Mesodermal cell (in vitro differentiated cells): ENCODE results near the gene BNIP2.
"Not testable (repeated sequence)": the region's sequence is repeated elsewhere in the genome, so short reads cannot be mapped to it uniquely, and the experiment has no call there.

Source experiments
- H3K27ac ChIP-seq: 2 replicates; pipeline ENCODE4 v1.7.0; 2013; ENCODE audit warnings: mild to moderate bottlenecking, low read depth, low read length, moderate library complexity; ENCODE audit not compliant: severe bottlenecking
- H3K36me3 ChIP-seq: 2 replicates; pipeline ENCODE4 v1.7.1; 2013; ENCODE audit warnings: mild to moderate bottlenecking, low read length, moderate library complexity; ENCODE audit not compliant: control insufficient read depth, insufficient read depth
- H3K4me1 ChIP-seq: one replicate; pipeline ENCODE4 v1.7.1; 2013; ENCODE audit warnings: mild to moderate bottlenecking, low read length; ENCODE audit not compliant: insufficient read depth, control insufficient read depth, poor library complexity, severe bottlenecking
- H3K4me3 ChIP-seq: 2 replicates; pipeline ENCODE4 v1.7.0; 2013; ENCODE audit warnings: low read length, control low read depth, mild to moderate bottlenecking; ENCODE audit not compliant: insufficient read depth, poor library complexity, severe bottlenecking; ENCODE audit errors: extremely low read depth
- H3K9me3 ChIP-seq: 2 replicates; pipeline ENCODE4 v1.7.1; 2013; ENCODE audit warnings: mild to moderate bottlenecking, low read length, moderate library complexity; ENCODE audit not compliant: control insufficient read depth
- WGBS, 2 experiments: methylation state at CpG; one replicate each; pipeline ENCODE4 v1.1.5; 2013; ENCODE audit warnings: missing lambda C conversion rate in 2 of 2; ENCODE audit not compliant: insufficient coverage in 2 of 2; 5-methylcytosine and 5-hydroxymethylcytosine counted together

BNIP2 gene

DNA sequence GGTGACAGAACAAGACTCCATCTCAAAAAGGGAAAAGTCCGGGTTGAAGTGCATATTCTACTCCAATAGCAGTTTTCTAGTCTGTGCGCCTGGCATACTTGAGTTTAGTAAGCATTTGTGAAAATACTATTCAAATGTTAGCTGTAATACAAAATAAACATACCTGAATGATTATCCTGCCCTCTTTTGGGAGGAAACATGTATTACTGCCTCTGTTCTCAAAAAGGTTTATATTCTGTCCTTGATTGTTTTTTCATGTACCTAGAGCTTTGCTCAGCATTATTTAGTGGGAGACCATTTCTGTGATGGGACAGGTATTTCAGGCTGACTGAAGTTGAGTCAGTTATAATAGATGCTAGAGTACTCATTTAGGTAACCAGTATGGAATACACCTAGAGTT is 51.6 kb downstream of the BNIP2 start:
- H3K4me1 ChIP-seq, H3K4me3 ChIP-seq: not testable (repeated sequence)
- 100% methylated on average over 1 of the region's 2 CpGs; no CpG with 5 or more reads in 1 of the 2 experiments for WGBS, 2 experiments

DNA sequence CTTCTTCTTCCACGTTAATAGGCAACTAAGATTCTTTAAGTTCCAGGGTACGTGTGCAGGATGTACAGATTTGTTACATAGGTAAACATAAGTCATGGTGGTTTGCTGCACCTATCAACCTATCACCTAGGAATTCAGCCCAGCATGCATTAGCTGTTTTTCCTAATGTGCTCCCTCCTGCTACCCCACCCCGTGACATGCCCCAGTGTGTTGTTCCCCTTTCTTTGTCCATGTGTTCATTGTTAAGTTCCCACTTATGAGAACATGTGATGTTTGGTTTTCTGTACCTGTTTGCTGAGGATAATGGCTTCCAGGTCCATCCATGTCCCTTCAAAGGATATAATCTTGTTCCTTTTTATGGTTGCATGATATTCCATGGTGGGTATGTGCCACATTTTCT is 52.9 kb downstream of the BNIP2 start:
- no peak overlapping the region for H3K4me3 ChIP-seq
- H3K36me3 ChIP-seq, result peaks cover 33% of the 10 kb centered on the region
- no peak overlapping the region for H3K27ac ChIP-seq
- no peaks in the 10 kb centered on the region for H3K4me1 ChIP-seq
- no peaks in the 10 kb centered on the region for H3K9me3 ChIP-seq
- WGBS, 2 experiments, result 88% methylated on average over 1 of the region's 3 CpGs; no CpG with 5 or more reads in 1 of the 2 experiments

More for the DNA sequence above, 51.6 kb downstream of the BNIP2 start:
- peaks cover 38% of the 10 kb centered on the region for H3K36me3 ChIP-seq
- not testable (repeated sequence) for H3K9me3 ChIP-seq, H3K27ac ChIP-seq

DNA sequence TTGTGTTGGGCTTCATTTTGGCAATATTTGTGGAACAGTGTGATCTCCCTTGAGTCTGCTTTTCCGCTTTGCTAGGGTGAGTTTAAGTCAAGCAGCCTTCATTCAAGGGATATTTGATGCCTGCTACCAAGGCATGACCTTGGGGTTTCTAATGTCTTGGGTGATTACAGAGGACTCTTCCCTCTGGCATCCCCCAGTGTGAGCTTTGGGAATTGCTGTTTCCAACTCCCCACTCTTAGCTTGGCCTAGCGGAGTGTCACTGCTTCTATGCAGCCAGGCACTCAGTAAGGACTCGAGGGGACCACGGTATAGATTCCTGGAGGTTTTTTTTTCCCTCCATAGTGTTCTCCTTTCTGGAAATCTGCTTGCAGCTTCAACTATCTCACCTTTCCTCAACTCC is 56.4 kb downstream of the BNIP2 start:
- peaks cover 9% of the 10 kb centered on the region for H3K36me3 ChIP-seq
- WGBS, 2 experiments, result 27% methylated on average over 3 of the region's 4 CpGs; no CpG with 5 or more reads in 1 of the 2 experiments
- no peak overlapping the region for H3K4me3 ChIP-seq
- no peak overlapping the region for H3K27ac ChIP-seq
- no peaks in the 10 kb centered on the region for H3K4me1 ChIP-seq
- no peaks in the 10 kb centered on the region for H3K9me3 ChIP-seq

- 17 to 22% methylated on average over 2 of the region's 6 CpGs for WGBS, 2 experiments
- Histone ChIP-seq H3K27ac (no peak overlapping the region), H3K9me3 (no peaks in the 10 kb centered on the region), H3K4me1 (no peaks in the 10 kb centered on the region), H3K4me3 (no peak overlapping the region), H3K36me3 (no peaks in the 10 kb centered on the region)
Observed at GRCh38 chr15:59622289-59622688, 66.8 kb downstream of the BNIP2 start.

GRCh38 chr15:59618406-59618805 is 70.7 kb downstream of the BNIP2 start:
- Histone ChIP-seq H3K4me1 (no peaks in the 10 kb centered on the region), H3K36me3 (no peaks in the 10 kb centered on the region), H3K4me3 (no peak overlapping the region), H3K9me3 (no peaks in the 10 kb centered on the region), H3K27ac (no peak overlapping the region)
- 91 to 92% methylated on average over 2 to 4 of the region's 4 CpGs for WGBS, 2 experiments

DNA sequence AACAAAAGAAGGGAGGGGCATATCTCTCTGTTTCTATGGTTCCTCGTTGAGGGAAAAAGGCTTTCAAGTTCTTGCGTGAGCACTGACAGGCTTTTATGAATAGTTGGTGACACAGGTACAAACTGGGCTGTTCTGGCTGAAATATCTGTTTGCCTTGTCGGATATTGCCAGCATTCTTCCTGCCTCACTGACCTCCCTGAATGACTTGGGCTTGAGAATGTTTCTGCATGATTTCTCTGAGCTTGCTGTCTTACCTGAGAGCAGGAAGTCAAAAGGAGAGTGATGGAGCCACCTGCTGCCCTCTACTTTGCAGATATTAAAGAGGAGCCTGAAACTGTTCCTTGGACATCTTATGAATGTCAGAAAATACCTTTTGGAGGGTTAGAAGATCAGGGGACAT is 72.7 kb downstream of the BNIP2 start:
- WGBS, 2 experiments, result 81 to 83% methylated on average over 2 to 3 of the region's 3 CpGs
- H3K4me1 ChIP-seq, result no peaks in the 10 kb centered on the region
- no peaks in the 10 kb centered on the region for H3K9me3 ChIP-seq
- H3K27ac ChIP-seq, result no peak overlapping the region
- no peak overlapping the region for H3K4me3 ChIP-seq
- no peaks in the 10 kb centered on the region for H3K36me3 ChIP-seq

GRCh38 chr15:59615661-59616060 is 73.5 kb downstream of the BNIP2 start:
- Histone ChIP-seq H3K9me3 (no peaks in the 10 kb centered on the region), H3K4me3 (no peak overlapping the region), H3K4me1 (no peaks in the 10 kb centered on the region), H3K27ac (no peak overlapping the region), H3K36me3 (no peaks in the 10 kb centered on the region)
- WGBS, 2 experiments, result 80 to 100% methylated on average over 1 of the region's 5 CpGs

- H3K9me3 ChIP-seq, result no peaks in the 10 kb centered on the region
- WGBS, 2 experiments, result 94 to 100% methylated on average over 5 of the region's 7 CpGs
- H3K27ac ChIP-seq, result no peak overlapping the region
- H3K36me3 ChIP-seq, result no peaks in the 10 kb centered on the region
- H3K4me1 ChIP-seq, result no peaks in the 10 kb centered on the region
- H3K4me3 ChIP-seq, result no peak overlapping the region
Observed at GRCh38 chr15:59614153-59614552, 75.0 kb downstream of the BNIP2 start.

GRCh38 chr15:59611276-59612260 is 77.6 kb downstream of the BNIP2 start, which contains the start of gene GCNT3:
TSS of gene GCNT3 (plus strand) at chr15:59611783. CDS start at chr15:59618239, 6,456 bp downstream.
- Histone ChIP-seq H3K36me3 (no peaks in the 10 kb centered on the region), H3K4me1 (no peaks in the 10 kb centered on the region), H3K9me3 (no peaks in the 10 kb centered on the region), H3K27ac (no peak within 1 kb of the TSS), H3K4me3 (no peak within 1 kb of the TSS)
- WGBS, 2 experiments, result 77 to 79% methylated on average over 5 to 7 of the region's 8 CpGs

DNA sequence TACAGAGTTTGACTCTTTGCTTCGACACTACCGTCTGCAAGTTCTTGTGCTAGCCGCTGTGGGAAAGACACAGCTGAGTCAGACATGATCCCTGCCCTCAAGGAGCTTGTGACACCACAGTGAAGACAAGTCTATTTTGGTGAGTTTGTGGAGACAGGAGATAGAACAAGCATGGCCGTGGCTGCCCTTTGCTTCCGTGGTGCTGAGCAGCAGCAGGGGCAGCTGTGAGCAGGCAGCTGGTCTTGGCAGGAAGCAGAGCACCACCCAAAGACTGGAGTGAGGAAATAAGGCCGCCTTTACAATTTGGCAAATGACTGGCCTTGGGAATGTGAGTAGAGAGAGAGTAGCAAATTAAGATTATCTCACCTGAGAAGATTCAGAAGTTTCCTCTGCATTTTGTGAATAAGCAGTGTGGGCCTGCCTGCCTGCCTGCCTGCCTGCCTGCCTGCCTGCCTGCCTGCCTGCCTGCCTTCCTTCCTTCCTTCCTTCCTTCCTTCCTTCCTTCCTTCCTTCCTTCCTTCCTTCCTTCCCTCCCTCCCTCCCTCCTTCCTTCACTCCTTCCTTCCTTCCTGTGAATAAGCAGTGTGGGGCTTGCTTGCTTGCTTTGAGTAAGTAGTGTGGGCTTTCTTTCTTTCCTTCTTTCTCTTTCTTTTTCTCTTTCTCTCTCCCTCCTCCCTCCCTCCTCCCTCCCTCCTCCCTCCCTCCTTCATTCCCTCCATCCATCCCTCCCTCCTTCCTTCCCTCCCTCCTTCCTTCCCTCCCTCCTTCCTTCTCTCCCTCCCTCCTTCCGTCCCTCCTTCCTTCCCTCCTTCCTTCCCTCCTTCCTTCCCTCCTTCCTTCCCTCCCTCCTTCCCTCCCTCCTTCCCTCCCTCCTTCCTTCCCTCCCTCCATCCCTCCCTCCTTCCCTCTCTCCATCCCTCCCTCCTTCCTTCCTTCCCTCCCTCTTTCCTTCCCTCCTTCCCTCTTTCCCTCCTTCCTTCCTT is 79.1 kb downstream of the BNIP2 start:
- Histone ChIP-seq H3K9me3 (no peaks in the 10 kb centered on the region), H3K36me3 (no peaks in the 10 kb centered on the region), H3K4me1 (no peaks in the 10 kb centered on the region), H3K27ac (no peak overlapping the region), H3K4me3 (no peak overlapping the region)
- 78 to 89% methylated on average over 5 to 7 of the region's 7 CpGs for WGBS, 2 experiments
